ENCODE measurements around the gene CNTNAP5.

- TF ChIP-seq CTCF (IDR thresholded peaks at IDR 0.05) (no peak), ZFX (IDR thresholded peaks at IDR 0.05; ENCODE audit: borderline replicate concordance) (no peak)
Observed at GRCh38 chr2:124572934-124573634, 548.0 kb downstream of the CNTNAP5 start.
